HCT116 (cell line): ENCODE results near the gene LRFN2. TPM values are rescaled to one million over a fixed set of nuclear protein-coding genes. Genes with fewer than 3 reads are reported as not detected.

ENCODE experiments used
- ATAC-seq: fragments of 200-7000 bp; cut with Tn5 transposase; 2 replicates; pipeline ENCODE4 v1.9.1; 2020; ENCODE audit warnings: mild to moderate bottlenecking, moderate library complexity
- BruUV-seq: library from RNA; stranded (reverse); fragments of 400-500 nt; replicated peaks from 2 replicates; lab custom pipeline; 2021; lab: Mats Ljungman, UMichigan
- CTCF ChIA-PET: fragments of 300-600 bp; sonication (Branson Sonifier 250); formaldehyde crosslinking; loops from one replicate; lab custom pipeline; 2021; ENCODE audit warnings: antibody characterized with exemption; lab: Charles Lee
- POLR2A ChIA-PET: fragments of 300-600, 350-600 bp; sonication (Branson Sonifier 250); formaldehyde crosslinking; loops from one replicate; lab custom pipeline; 2021; ENCODE audit warnings: antibody characterized with exemption; lab: Charles Lee
- RAD21 ChIA-PET, 2 experiments: fragments of 300-600 bp; sonication (Branson Sonifier 250); formaldehyde crosslinking; loops; one replicate each; lab custom pipeline; 2023; ENCODE audit warnings: low total read pairs in 2 of 2; ENCODE audit not compliant: uncharacterized antibody in 2 of 2, unreplicated experiment in 2 of 2, low non-redundant PET in 1 of 2; lab: Charles Lee
- DNase-seq: peaks from one replicate; pipeline ENCODE4 v3.0.0-alpha.2; 2010; ENCODE audit warnings: low read depth, low spot score
- H2AFZ ChIP-seq: fragments of 200-600 bp; shearing (Covaris generic), sonication (generic); 2 replicates; pipeline ENCODE4 v1.6.1; 2017; ENCODE audit warnings: low read depth, mixed run types, mixed read lengths, antibody characterized with exemption, low read length; ENCODE audit not compliant: poor library complexity, severe bottlenecking
- H3K27ac ChIP-seq: 2 replicates; pipeline ENCODE4 v1.5.1; 2012; ENCODE audit warnings: low read depth, low read length
- H3K27me3 ChIP-seq: fragments of 200-600 bp; sonication (generic); 2 replicates; pipeline ENCODE4 v1.6.1; 2016; ENCODE audit warnings: mixed run types, low read length, mixed read lengths; ENCODE audit not compliant: insufficient read depth
- H3K36me3 ChIP-seq, 2 experiments: fragments of 200-500 bp in 1 of 2; fragments of 200-600 bp in 1 of 2; sonication (Bioruptor generic) in 1 of 2; sonication (generic) in 1 of 2; 2 replicates each; pipeline versions ENCODE4 v1.5.1 to v1.6.1; 2014 to 2016; ENCODE audit warnings: low read length in 2 of 2, inconsistent platforms in 1 of 2, mixed read lengths in 1 of 2, mixed run types in 1 of 2; ENCODE audit not compliant: insufficient read depth in 2 of 2, control insufficient read depth in 1 of 2
- H3K4me1 ChIP-seq, 2 experiments: fragments of 200-600 bp in 1 of 2; sonication (generic) in 1 of 2; 2 replicates each; pipeline versions ENCODE4 v1.5.1 to v1.6.1; 2012 to 2017; ENCODE audit warnings: low read length in 2 of 2, inconsistent platforms in 1 of 2, mild to moderate bottlenecking in 1 of 2, mixed read lengths in 1 of 2, mixed run types in 1 of 2, moderate library complexity in 1 of 2; ENCODE audit not compliant: insufficient read depth in 2 of 2, control insufficient read depth in 1 of 2
- H3K4me2 ChIP-seq: fragments of 200-600 bp; sonication (generic); 2 replicates; pipeline ENCODE4 v1.6.1; 2017; ENCODE audit warnings: mixed run types, low read length, mixed read lengths
- H3K4me3 ChIP-seq, 2 experiments: fragments of 200-600 bp in 1 of 2; sonication (generic) in 1 of 2; replicated peaks in 1 of 2; 2 replicates each; pipeline ENCODE4 v1.5.1; 2011 to 2016; ENCODE audit warnings: low read length in 2 of 2, control low read depth in 1 of 2, low read depth in 1 of 2, mild to moderate bottlenecking in 1 of 2, mixed read lengths in 1 of 2, mixed run types in 1 of 2
- H3K79me2 ChIP-seq: fragments of 200-600 bp; sonication (generic); 2 replicates; pipeline ENCODE4 v1.6.1; 2017; ENCODE audit warnings: mild to moderate bottlenecking, mixed run types, low read length, moderate library complexity, mixed read lengths; ENCODE audit not compliant: insufficient read depth
- H3K9ac ChIP-seq: fragments of 200-600 bp; sonication (generic); 2 replicates; pipeline ENCODE4 v1.6.1; 2016; ENCODE audit warnings: low read length, mixed read lengths
- H3K9me2 ChIP-seq: fragments of 200-600 bp; sonication (generic), shearing (Covaris generic); 2 replicates; pipeline ENCODE4 v1.6.1; 2017; ENCODE audit warnings: mixed run types, mild to moderate bottlenecking, moderate library complexity; ENCODE audit not compliant: insufficient read depth
- H3K9me3 ChIP-seq, 2 experiments: fragments of 200-500 bp in 1 of 2; fragments of 200-600 bp in 1 of 2; sonication (Bioruptor generic) in 1 of 2; sonication (generic) in 1 of 2; 2 replicates each; pipeline ENCODE4 v1.6.1; 2014 to 2017; ENCODE audit warnings: low read length in 2 of 2, mixed read lengths in 2 of 2, inconsistent platforms in 1 of 2, low read depth in 1 of 2, mild to moderate bottlenecking in 1 of 2, mixed run types in 1 of 2, moderate library complexity in 1 of 2; ENCODE audit not compliant: control insufficient read depth in 1 of 2, insufficient read depth in 1 of 2
- H4K20me1 ChIP-seq: fragments of 200-600 bp; sonication (generic), shearing (Covaris generic); 2 replicates; pipeline ENCODE4 v1.6.1; 2017; ENCODE audit warnings: mixed run types, mild to moderate bottlenecking, moderate library complexity; ENCODE audit not compliant: insufficient read depth
- ATF3 ChIP-seq: IDR thresholded peaks from 2 replicates; pipeline ENCODE4 v1.6.1; 2012
- CEBPB ChIP-seq: IDR thresholded peaks from 2 replicates; pipeline ENCODE4 v1.6.1; 2012; ENCODE audit warnings: low read depth
- CTCF ChIP-seq, 3 experiments: fragments of 200-600 bp in 1 of 3; sonication (generic) in 1 of 3; IDR thresholded peaks in 2 of 3; conservative IDR thresholded peaks in 1 of 3; 2 replicates each; pipeline ENCODE4 v1.5.1; 2012 to 2017; ENCODE audit warnings: low read depth in 2 of 3, low read length in 2 of 3, antibody characterized with exemption in 1 of 3, borderline replicate concordance in 1 of 3, control low read depth in 1 of 3, mild to moderate bottlenecking in 1 of 3, mixed read lengths in 1 of 3, mixed run types in 1 of 3, moderate library complexity in 1 of 3; ENCODE audit not compliant: insufficient read depth in 1 of 3
- EGR1 ChIP-seq: IDR thresholded peaks from 2 replicates; pipeline ENCODE4 v1.6.1; 2012; ENCODE audit warnings: low read depth
- ELF1 ChIP-seq: IDR thresholded peaks from 2 replicates; pipeline ENCODE4 v1.6.1; 2012; ENCODE audit warnings: low read depth, borderline replicate concordance
- EZH2phosphoT487 ChIP-seq: fragments of 200-600 bp; IDR thresholded peaks from 2 replicates; pipeline ENCODE4 v1.6.1; 2018; ENCODE audit warnings: antibody characterized with exemption, borderline replicate concordance
- FOSL1 ChIP-seq: IDR thresholded peaks from 2 replicates; pipeline ENCODE4 v1.6.1; 2012; ENCODE audit warnings: low read depth
- JUND ChIP-seq: IDR thresholded peaks from 2 replicates; pipeline ENCODE4 v1.6.1; 2012
- MAX ChIP-seq: IDR thresholded peaks from 2 replicates; pipeline ENCODE4 v1.6.1; 2012
- POLR2A ChIP-seq: IDR thresholded peaks from 2 replicates; pipeline ENCODE4 v1.7.0; 2011; ENCODE audit warnings: borderline replicate concordance; ENCODE audit not compliant: insufficient read depth, insufficient read length; ENCODE audit errors: extremely low read depth
- RAD21 ChIP-seq: IDR thresholded peaks from 2 replicates; pipeline ENCODE4 v1.6.1; 2012; ENCODE audit warnings: low read depth, mild to moderate bottlenecking
- REST ChIP-seq: IDR thresholded peaks from 2 replicates; pipeline ENCODE4 v1.6.1; 2012; ENCODE audit warnings: low read depth
- SP1 ChIP-seq: IDR thresholded peaks from 2 replicates; pipeline ENCODE4 v1.6.1; 2012; ENCODE audit warnings: low read depth
- SRF ChIP-seq: IDR thresholded peaks from 2 replicates; pipeline ENCODE4 v1.6.1; 2012; ENCODE audit warnings: low read depth
- TCF7L2 ChIP-seq: IDR thresholded peaks from 2 replicates; pipeline ENCODE4 v1.7.0; 2011; ENCODE audit warnings: borderline replicate concordance, inconsistent platforms; ENCODE audit not compliant: insufficient read depth, insufficient read length; ENCODE audit errors: extremely low read depth
- YY1 ChIP-seq: IDR thresholded peaks from 2 replicates; pipeline ENCODE4 v1.6.1; 2011; ENCODE audit warnings: low read length, low read depth, moderate library complexity, mild to moderate bottlenecking; ENCODE audit not compliant: insufficient replicate concordance; ENCODE audit errors: extremely low read depth
- ZNF274 ChIP-seq: fragments of 200-500 bp; sonication (Bioruptor generic); IDR thresholded peaks from 2 replicates; pipeline ENCODE4 v1.6.1; 2014; ENCODE audit warnings: mild to moderate bottlenecking, low read depth, low read length, inconsistent platforms
- intact Hi-C: fragments of 100-400 bp; cut with micrococcal nuclease; formaldehyde crosslinking; loops from 2 replicates; pipeline ENCODE4 v1.10.0; 2022
- total RNA-seq: library from RNA; stranded (reverse); gene quantifications from one replicate; pipeline ENCODE4 v1.2.1, GENCODE V29; 2021; ENCODE audit not compliant: unreplicated experiment

Gene LRFN2
- total RNA-seq, 1 experiment from 2014 or later = not detected

GRCh38 chr6:40611912-40612311 is 24.7 kb upstream of the LRFN2 start:
- H2AFZ ChIP-seq = no peak overlapping the region
- H3K4me3 ChIP-seq = no peak overlapping the region
- H3K9me3 ChIP-seq = no peaks in the 10 kb centered on the region
- H4K20me1 ChIP-seq = no peaks in the 10 kb centered on the region
- no peak for ATAC-seq
- no peaks in the 10 kb centered on the region for H3K36me3 ChIP-seq
- peaks cover 81% of the 10 kb centered on the region for H3K27me3 ChIP-seq
- ChIA-PET CTCF (no interaction called here), RAD21 (no interaction called here), POLR2A (no interaction called here)
- no peaks in the 10 kb centered on the region for H3K4me1 ChIP-seq
- intact Hi-C loops = no loop called here
- no peak overlapping the region for H3K27ac ChIP-seq
- TF ChIP-seq POLR2A (no peak), JUND (no peak), REST (no peak), YY1 (no peak), ZNF274 (no peak), ELF1 (no peak), RAD21 (no peak), EZH2phosphoT487 (no peak), SP1 (no peak), CEBPB (no peak), SRF (no peak), ATF3 (no peak), FOSL1 (no peak), CTCF (IDR thresholded peaks at IDR 0.05 in 2 of 3, conservative IDR thresholded peaks at IDR 0.05 in 1 of 3; ENCODE audit: borderline replicate concordance in 1 of 3, insufficient read depth in 1 of 3, low read depth in 2 of 3, low read length in 2 of 3) (no peak), EGR1 (no peak), MAX (no peak), TCF7L2 (no peak)
- H3K4me2 ChIP-seq = no peak overlapping the region
- no peak overlapping the region for H3K9ac ChIP-seq
- no TSS peak for BruUV-seq
- no peaks in the 10 kb centered on the region for H3K9me2 ChIP-seq
- no peaks in the 10 kb centered on the region for H3K79me2 ChIP-seq
- DNase-seq = no peak
